Panc1 (cell line): ENCODE measurements around the gene SLC14A1. TPM values are rescaled to one million over a fixed set of nuclear protein-coding genes. Genes with fewer than 3 reads are reported as not detected.

ENCODE experiments used
- ATAC-seq: fragments of 200-7000 bp; cut with Tn5 transposase; 2 replicates; pipeline ENCODE4 v1.9.1; 2020; ENCODE audit warnings: mild to moderate bottlenecking, moderate library complexity
- BruUV-seq: library from RNA; stranded (reverse); fragments of 400-500 nt; replicated peaks from 2 replicates; lab custom pipeline; 2021; lab: Mats Ljungman, UMichigan
- CTCF ChIA-PET: fragments of 300-600 bp; sonication (Branson Sonifier 250); formaldehyde crosslinking; loops from one replicate; lab custom pipeline; 2022; ENCODE audit warnings: antibody characterized with exemption; lab: Charles Lee
- POLR2A ChIA-PET: fragments of 300-600 bp; sonication (Branson Sonifier 250); formaldehyde crosslinking; loops from one replicate; lab custom pipeline; 2022; ENCODE audit warnings: antibody characterized with exemption; lab: Charles Lee
- DNase-seq: peaks from one replicate; pipeline ENCODE4 v3.0.0-alpha.2; 2010; ENCODE audit warnings: low read depth, low spot score
- H3K27ac ChIP-seq: 2 replicates; pipeline ENCODE4 v1.5.1; 2011; ENCODE audit warnings: mild to moderate bottlenecking, low read length, inconsistent platforms
- H3K27me3 ChIP-seq: fragments of 200-500 bp; sonication (Bioruptor generic); 2 replicates; pipeline ENCODE4 v1.6.0; 2014; ENCODE audit warnings: low read length, inconsistent platforms; ENCODE audit not compliant: control insufficient read depth, insufficient read depth
- H3K36me3 ChIP-seq: fragments of 200-500 bp; sonication (Bioruptor generic); 2 replicates; pipeline ENCODE4 v1.5.1; 2014; ENCODE audit warnings: inconsistent platforms, mild to moderate bottlenecking, low read length, moderate library complexity; ENCODE audit not compliant: control insufficient read depth, insufficient read depth
- H3K4me1 ChIP-seq: 2 replicates; pipeline ENCODE4 v1.5.1; 2011; ENCODE audit warnings: inconsistent platforms, mild to moderate bottlenecking, low read length, moderate library complexity; ENCODE audit not compliant: control insufficient read depth, insufficient read depth
- H3K4me3 ChIP-seq, 2 experiments: 2 replicates each; pipeline ENCODE4 v1.5.1; 2011 to 2012; ENCODE audit warnings: low read depth in 2 of 2, low read length in 2 of 2, mild to moderate bottlenecking in 2 of 2, inconsistent platforms in 1 of 2, moderate library complexity in 1 of 2
- H3K9me3 ChIP-seq: fragments of 200-500 bp; sonication (Bioruptor generic); 2 replicates; pipeline ENCODE4 v1.5.1; 2014; ENCODE audit warnings: low read depth, mild to moderate bottlenecking, inconsistent platforms, low read length, moderate library complexity; ENCODE audit not compliant: control insufficient read depth, insufficient read depth
- POLR2AphosphoS5 ChIP-seq: IDR thresholded peaks from 2 replicates; pipeline ENCODE4 v1.6.1; 2012; ENCODE audit warnings: mild to moderate bottlenecking, low read depth, low read length, moderate library complexity
- SIN3A ChIP-seq: IDR thresholded peaks from 2 replicates; pipeline ENCODE4 v1.6.1; 2012; ENCODE audit warnings: low read depth, mild to moderate bottlenecking, low read length, moderate library complexity, borderline replicate concordance; ENCODE audit not compliant: insufficient read depth
- TCF7L2 ChIP-seq: IDR thresholded peaks from 2 replicates; pipeline ENCODE4 v1.6.1; 2011; ENCODE audit warnings: mild to moderate bottlenecking, low read depth, low read length, inconsistent platforms
- in situ Hi-C: cut with HindIII; loops from 2 replicates; pipeline ENCODE4 v1.10.0; 2016; ENCODE audit warnings: low sequenced_read_pairs, low pct_unique_long_range_greater_than_20kb
- intact Hi-C: fragments of 100-400 bp; cut with micrococcal nuclease; formaldehyde crosslinking; loops from one replicate; pipeline ENCODE4 v1.10.0; 2022; ENCODE audit not compliant: unreplicated experiment
- total RNA-seq: library from RNA; stranded (reverse); gene quantifications from one replicate; pipeline ENCODE4 v1.2.1, GENCODE V29; 2021; ENCODE audit not compliant: unreplicated experiment
- TF ChIP-seq, protein P1 (sequence below): fragments of 450-650 bp; IDR thresholded peaks from 2 replicates; pipeline ENCODE4 v1.5.1; 2017; ENCODE audit warnings: mild to moderate bottlenecking
- TF ChIP-seq, protein P2 (sequence below), 2 experiments: IDR thresholded peaks; 2 replicates each; pipeline ENCODE4 v1.6.1; 2011 to 2012; ENCODE audit warnings: low read depth in 2 of 2, control low read depth in 1 of 2, low read length in 1 of 2, mild to moderate bottlenecking in 1 of 2, moderate library complexity in 1 of 2; ENCODE audit not compliant: insufficient read depth in 1 of 2

Gene SLC14A1
- total RNA-seq, 1 experiment from 2014 or later = 1.2 TPM

DNA sequence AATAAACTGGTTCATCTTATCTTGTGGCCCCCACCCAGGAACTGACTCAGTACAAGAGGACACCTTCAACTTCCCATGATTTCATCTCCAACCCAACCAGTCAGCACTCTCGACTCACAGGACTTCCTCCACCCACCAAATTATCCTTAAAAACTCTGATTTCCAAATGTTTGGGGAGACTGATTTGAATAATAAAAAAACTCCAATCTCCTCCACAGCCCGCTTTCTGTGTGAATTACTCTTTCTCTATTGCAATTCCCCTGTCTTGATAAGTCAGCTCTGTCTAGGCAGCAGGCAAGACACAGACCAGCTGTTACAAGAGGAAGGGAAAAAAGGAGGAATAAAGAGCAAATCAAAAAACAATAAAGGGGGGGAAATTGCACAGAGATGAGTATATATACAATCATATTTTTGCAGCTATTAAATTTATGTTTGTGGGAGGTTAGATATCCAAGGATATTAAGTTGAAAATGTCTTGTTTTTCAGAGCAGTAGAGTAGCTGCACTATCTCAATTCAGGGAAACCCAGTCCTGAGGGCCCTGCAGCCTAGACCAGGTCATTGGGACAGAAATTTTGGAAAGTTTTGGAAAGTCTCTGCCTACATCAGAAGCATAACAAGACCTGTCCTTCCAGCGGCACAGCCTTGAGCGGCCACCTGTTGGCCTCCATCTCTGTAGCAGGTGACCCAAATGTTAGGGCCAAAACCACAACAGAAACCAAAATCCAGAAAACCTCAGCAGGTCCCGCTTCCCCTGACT is 68.7 kb downstream of the SLC14A1 start:
- ATAC-seq (peak; percentile 51), DNase-seq (no peak)
- ChIA-PET CTCF (no interaction called here), POLR2A (interaction anchor here (0.5 kb wide), 2 partner anchors 389 to 856 kb away, joined by 3 read pairs; no protein-coding TSS in a partner anchor)
- Histone ChIP-seq H3K36me3 (no peaks in the 10 kb centered on the region), H3K27me3 (no peaks in the 10 kb centered on the region), H3K4me3 (no peak overlapping the region), H3K9me3 (no peaks in the 10 kb centered on the region), H3K27ac (peak overlapping the region; percentile 66), H3K4me1 (no peaks in the 10 kb centered on the region)
- TF ChIP-seq, protein P1, sequence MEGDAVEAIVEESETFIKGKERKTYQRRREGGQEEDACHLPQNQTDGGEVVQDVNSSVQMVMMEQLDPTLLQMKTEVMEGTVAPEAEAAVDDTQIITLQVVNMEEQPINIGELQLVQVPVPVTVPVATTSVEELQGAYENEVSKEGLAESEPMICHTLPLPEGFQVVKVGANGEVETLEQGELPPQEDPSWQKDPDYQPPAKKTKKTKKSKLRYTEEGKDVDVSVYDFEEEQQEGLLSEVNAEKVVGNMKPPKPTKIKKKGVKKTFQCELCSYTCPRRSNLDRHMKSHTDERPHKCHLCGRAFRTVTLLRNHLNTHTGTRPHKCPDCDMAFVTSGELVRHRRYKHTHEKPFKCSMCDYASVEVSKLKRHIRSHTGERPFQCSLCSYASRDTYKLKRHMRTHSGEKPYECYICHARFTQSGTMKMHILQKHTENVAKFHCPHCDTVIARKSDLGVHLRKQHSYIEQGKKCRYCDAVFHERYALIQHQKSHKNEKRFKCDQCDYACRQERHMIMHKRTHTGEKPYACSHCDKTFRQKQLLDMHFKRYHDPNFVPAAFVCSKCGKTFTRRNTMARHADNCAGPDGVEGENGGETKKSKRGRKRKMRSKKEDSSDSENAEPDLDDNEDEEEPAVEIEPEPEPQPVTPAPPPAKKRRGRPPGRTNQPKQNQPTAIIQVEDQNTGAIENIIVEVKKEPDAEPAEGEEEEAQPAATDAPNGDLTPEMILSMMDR = no peak
- TF ChIP-seq, protein P2, sequence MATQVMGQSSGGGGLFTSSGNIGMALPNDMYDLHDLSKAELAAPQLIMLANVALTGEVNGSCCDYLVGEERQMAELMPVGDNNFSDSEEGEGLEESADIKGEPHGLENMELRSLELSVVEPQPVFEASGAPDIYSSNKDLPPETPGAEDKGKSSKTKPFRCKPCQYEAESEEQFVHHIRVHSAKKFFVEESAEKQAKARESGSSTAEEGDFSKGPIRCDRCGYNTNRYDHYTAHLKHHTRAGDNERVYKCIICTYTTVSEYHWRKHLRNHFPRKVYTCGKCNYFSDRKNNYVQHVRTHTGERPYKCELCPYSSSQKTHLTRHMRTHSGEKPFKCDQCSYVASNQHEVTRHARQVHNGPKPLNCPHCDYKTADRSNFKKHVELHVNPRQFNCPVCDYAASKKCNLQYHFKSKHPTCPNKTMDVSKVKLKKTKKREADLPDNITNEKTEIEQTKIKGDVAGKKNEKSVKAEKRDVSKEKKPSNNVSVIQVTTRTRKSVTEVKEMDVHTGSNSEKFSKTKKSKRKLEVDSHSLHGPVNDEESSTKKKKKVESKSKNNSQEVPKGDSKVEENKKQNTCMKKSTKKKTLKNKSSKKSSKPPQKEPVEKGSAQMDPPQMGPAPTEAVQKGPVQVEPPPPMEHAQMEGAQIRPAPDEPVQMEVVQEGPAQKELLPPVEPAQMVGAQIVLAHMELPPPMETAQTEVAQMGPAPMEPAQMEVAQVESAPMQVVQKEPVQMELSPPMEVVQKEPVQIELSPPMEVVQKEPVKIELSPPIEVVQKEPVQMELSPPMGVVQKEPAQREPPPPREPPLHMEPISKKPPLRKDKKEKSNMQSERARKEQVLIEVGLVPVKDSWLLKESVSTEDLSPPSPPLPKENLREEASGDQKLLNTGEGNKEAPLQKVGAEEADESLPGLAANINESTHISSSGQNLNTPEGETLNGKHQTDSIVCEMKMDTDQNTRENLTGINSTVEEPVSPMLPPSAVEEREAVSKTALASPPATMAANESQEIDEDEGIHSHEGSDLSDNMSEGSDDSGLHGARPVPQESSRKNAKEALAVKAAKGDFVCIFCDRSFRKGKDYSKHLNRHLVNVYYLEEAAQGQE (IDR thresholded peaks at IDR 0.05; ENCODE audit: insufficient read depth in 1 of 2, low read depth in 2 of 2, low read length in 1 of 2) = no peak
- TF ChIP-seq SIN3A = no peak
- no peak for TF ChIP-seq TCF7L2
- TF ChIP-seq POLR2AphosphoS5 = no peak
- no TSS peak for BruUV-seq
- intact Hi-C loops (no loop called here), in situ Hi-C loops (no loop called here)

DNA sequence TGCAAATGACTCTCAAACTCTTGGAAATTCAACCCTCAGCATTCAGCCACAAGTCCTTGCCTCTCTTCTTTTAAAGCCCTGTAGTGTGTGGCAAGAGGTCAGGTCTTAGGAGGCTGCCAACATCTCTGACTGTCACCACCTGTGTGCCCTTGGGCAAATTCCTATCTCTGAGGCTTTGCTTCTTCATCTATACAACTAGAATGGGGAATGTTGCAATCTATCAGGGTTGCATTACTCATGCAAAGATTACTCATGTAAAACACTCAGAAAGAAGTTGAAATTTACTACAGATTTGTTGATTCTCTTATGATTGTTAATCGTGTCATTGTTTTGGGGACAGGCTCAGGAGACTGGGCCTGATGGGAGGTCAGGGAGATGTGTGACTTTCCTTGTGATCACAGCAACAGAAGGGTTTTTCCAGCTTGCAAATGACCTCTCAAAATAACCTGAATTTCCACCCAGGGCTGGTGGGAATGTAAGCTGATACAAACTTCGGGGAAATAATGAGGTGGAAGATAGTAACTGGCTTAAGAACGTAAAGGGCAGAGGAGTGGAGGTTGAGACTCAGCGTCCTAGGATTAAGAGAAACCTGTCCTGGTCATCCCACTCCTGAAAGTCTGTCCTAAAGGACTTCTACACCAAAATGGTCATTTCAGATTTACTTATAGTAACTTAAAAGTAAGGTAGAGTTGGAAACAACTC is 69.4 kb downstream of the SLC14A1 start:
- BruUV-seq = no TSS peak
- peak; percentile 94 for ATAC-seq

More for the DNA sequence above, 69.4 kb downstream of the SLC14A1 start:
- no peaks in the 10 kb centered on the region for H3K36me3 ChIP-seq
- peak; percentile 71 for DNase-seq
- H3K27ac ChIP-seq = peak overlapping the region; percentile 66; the same call in 1 of the 2 replicates
- no peaks in the 10 kb centered on the region for H3K9me3 ChIP-seq
- no peaks in the 10 kb centered on the region for H3K4me1 ChIP-seq
- no peaks in the 10 kb centered on the region for H3K27me3 ChIP-seq
- TF ChIP-seq, protein P2 (IDR thresholded peaks at IDR 0.05; ENCODE audit: insufficient read depth in 1 of 2, low read depth in 2 of 2, low read length in 1 of 2) = no peak
- no peak for TF ChIP-seq SIN3A
- no peak for TF ChIP-seq TCF7L2
- TF ChIP-seq, protein P1 = no peak
- no peak for TF ChIP-seq POLR2AphosphoS5
- intact Hi-C loops (no loop called here), in situ Hi-C loops (no loop called here)
- ChIA-PET POLR2A (interaction anchor here (0.5 kb wide), 1 partner anchor 388 kb away, joined by 3 read pairs; no protein-coding TSS in a partner anchor), CTCF (no interaction called here)
- no peak overlapping the region for H3K4me3 ChIP-seq
